GM23248 (cell line): Measurements from ENCODE around the gene TMEM163. TPM values are rescaled to one million over a fixed set of nuclear protein-coding genes. Genes with fewer than 3 reads are reported as not detected.

Experiments used
- DNase-seq: peaks from one replicate; pipeline ENCODE4 v3.0.0-alpha.2; 2015
- H2AFZ ChIP-seq: fragments of 200-600 bp; sonication (generic); 2 replicates; pipeline ENCODE4 v1.6.1; 2016; ENCODE audit warnings: antibody characterized with exemption
- H3F3A ChIP-seq: fragments of 200-600 bp; sonication (generic); 2 replicates; pipeline ENCODE4 v1.6.1; 2016; ENCODE audit warnings: mild to moderate bottlenecking, antibody characterized with exemption, mixed run types; ENCODE audit not compliant: insufficient read depth
- H3K27ac ChIP-seq: fragments of 200-600 bp; sonication (generic); 2 replicates; pipeline ENCODE4 v1.5.1; 2016; ENCODE audit warnings: mild to moderate bottlenecking
- H3K27me3 ChIP-seq: fragments of 200-600 bp; sonication (generic); replicated peaks from 2 replicates; pipeline ENCODE4 v1.6.1; 2016; ENCODE audit warnings: mild to moderate bottlenecking; ENCODE audit not compliant: insufficient read depth
- H3K36me3 ChIP-seq: fragments of 200-600 bp; sonication (generic); 2 replicates; pipeline ENCODE4 v1.6.1; 2016; ENCODE audit warnings: low read depth, mild to moderate bottlenecking
- H3K4me1 ChIP-seq: fragments of 200-600 bp; sonication (generic); 2 replicates; pipeline ENCODE4 v1.6.1; 2016; ENCODE audit warnings: mild to moderate bottlenecking; ENCODE audit not compliant: insufficient read depth
- H3K4me2 ChIP-seq: fragments of 200-600 bp; sonication (generic); one replicate; pipeline ENCODE4 v1.6.1; 2016; ENCODE audit warnings: mild to moderate bottlenecking; ENCODE audit not compliant: unreplicated experiment
- H3K4me3 ChIP-seq: fragments of 200-600 bp; sonication (generic); 2 replicates; pipeline ENCODE4 v1.5.1; 2016; ENCODE audit warnings: mild to moderate bottlenecking
- H3K79me2 ChIP-seq: fragments of 200-600 bp; sonication (generic); 2 replicates; pipeline ENCODE4 v1.6.1; 2016; ENCODE audit warnings: mild to moderate bottlenecking; ENCODE audit not compliant: insufficient read depth
- H3K9ac ChIP-seq: fragments of 200-600 bp; sonication (generic); 2 replicates; pipeline ENCODE4 v1.6.1; 2016; ENCODE audit warnings: mild to moderate bottlenecking
- H3K9me2 ChIP-seq: fragments of 200-600 bp; sonication (generic); 2 replicates; pipeline ENCODE4 v1.6.1; 2016; ENCODE audit warnings: mixed run types, mild to moderate bottlenecking, moderate library complexity; ENCODE audit not compliant: insufficient read depth
- H3K9me3 ChIP-seq: fragments of 200-600 bp; sonication (generic); one replicate; pipeline ENCODE4 v1.6.1; 2017; ENCODE audit warnings: low read depth
- H4K20me1 ChIP-seq: fragments of 200-600 bp; sonication (generic); 2 replicates; pipeline ENCODE4 v1.6.0; 2016; ENCODE audit not compliant: insufficient read depth
- EZH2 ChIP-seq: fragments of 200-600 bp; sonication (generic); IDR thresholded peaks from 2 replicates; pipeline ENCODE4 v1.6.1; 2018; ENCODE audit warnings: antibody characterized with exemption, mild to moderate bottlenecking; ENCODE audit not compliant: insufficient read depth, poor library complexity, severe bottlenecking
- EZH2phosphoT487 ChIP-seq: fragments of 200-600 bp; sonication (generic); IDR thresholded peaks from 2 replicates; pipeline ENCODE4 v1.6.1; 2018; ENCODE audit warnings: antibody characterized with exemption, moderate library complexity, mild to moderate bottlenecking, low read depth; ENCODE audit not compliant: insufficient read depth
- WGBS, 2 experiments: methylation state at CpG; one replicate each; pipeline ENCODE4 v1.1.6; 2015 to 2017; ENCODE audit warnings: low lambda C conversion rate in 2 of 2, low coverage in 1 of 2; ENCODE audit errors: missing lambda C conversion rate in 2 of 2; 5-methylcytosine and 5-hydroxymethylcytosine counted together
- in situ Hi-C: fragments of 300-500 bp; cut with MboI; formaldehyde crosslinking; loops from 2 replicates; pipeline ENCODE4 v1.15.0; 2020
- polyA plus RNA-seq: library from polyadenylated mRNA; unstranded; fragments of >200 nt; fragmentation: Nextera tagmentation; extraction: Ambion mirVana; gene quantifications from 2 replicates; pipeline ENCODE4 v1.2.1, GENCODE V29; 2016
- total RNA-seq: library from RNA; depleted of rRNA; stranded (reverse); fragments of >200 nt; shearing (Covaris generic); gene quantifications from 2 replicates; pipeline ENCODE4 v1.2.3, GENCODE V29; 2014

Gene TMEM163
- total and polyA plus RNA-seq, 2 experiments from 2014 or later = not detected

GRCh38 chr2:134432435-134432883 is 286.3 kb downstream of the TMEM163 start:
- H3K9me2 ChIP-seq = no peaks in the 10 kb centered on the region
- H3K27me3 ChIP-seq = no peaks in the 10 kb centered on the region
- no peaks in the 10 kb centered on the region for H3K79me2 ChIP-seq
- TF ChIP-seq EZH2phosphoT487 = no peak
- no peak for TF ChIP-seq EZH2
- H3F3A ChIP-seq = no peaks in the 10 kb centered on the region
- no peak overlapping the region for H2AFZ ChIP-seq
- DNase-seq = no peak
- no peaks in the 10 kb centered on the region for H3K9me3 ChIP-seq
- no peaks in the 10 kb centered on the region for H3K36me3 ChIP-seq
- 84 to 94% methylated on average over 3 of the region's 3 CpGs for WGBS, 2 experiments
- H3K4me1 ChIP-seq = peaks cover 9% of the 10 kb centered on the region
- no peak overlapping the region for H3K4me2 ChIP-seq
- H3K4me3 ChIP-seq = no peak overlapping the region
- H3K9ac ChIP-seq = no peak overlapping the region
- H3K27ac ChIP-seq = no peak overlapping the region
- in situ Hi-C loops = no loop called here
- H4K20me1 ChIP-seq = no peaks in the 10 kb centered on the region

- Histone ChIP-seq H3K27me3 (no peaks in the 10 kb centered on the region), H3K9ac (no peak overlapping the region), H3K36me3 (no peaks in the 10 kb centered on the region), H3K79me2 (no peaks in the 10 kb centered on the region), H3F3A (no peaks in the 10 kb centered on the region), H3K9me2 (no peaks in the 10 kb centered on the region), H3K4me1 (peaks cover 9% of the 10 kb centered on the region), H3K4me3 (no peak overlapping the region), H3K9me3 (no peaks in the 10 kb centered on the region), H3K27ac (no peak overlapping the region), H2AFZ (no peak overlapping the region), H3K4me2 (no peak overlapping the region), H4K20me1 (no peaks in the 10 kb centered on the region)
- DNase-seq = peak; percentile 58
- TF ChIP-seq EZH2phosphoT487 (no peak), EZH2 (no peak)
- in situ Hi-C loops = no loop called here
- WGBS, 2 experiments = 74 to 83% methylated on average over 2 of the region's 2 CpGs
Observed at GRCh38 chr2:134431838-134432434, 286.9 kb downstream of the TMEM163 start.

GRCh38 chr2:134429886-134430285 is 288.9 kb downstream of the TMEM163 start:
- TF ChIP-seq EZH2phosphoT487 (no peak), EZH2 (no peak)
- Histone ChIP-seq H3K79me2 (no peaks in the 10 kb centered on the region), H3K4me2 (no peak overlapping the region), H3K4me1 (peaks cover 9% of the 10 kb centered on the region), H3K36me3 (no peaks in the 10 kb centered on the region), H3K9me3 (no peaks in the 10 kb centered on the region), H3K4me3 (no peak overlapping the region), H3K27ac (no peak overlapping the region), H3F3A (no peaks in the 10 kb centered on the region), H3K9ac (no peak overlapping the region), H4K20me1 (no peaks in the 10 kb centered on the region), H2AFZ (no peak overlapping the region), H3K9me2 (no peaks in the 10 kb centered on the region), H3K27me3 (no peaks in the 10 kb centered on the region)
- in situ Hi-C loops = no loop called here
- 98% methylated on average over 4 of the region's 4 CpGs for WGBS, 2 experiments
- DNase-seq = no peak

- Histone ChIP-seq H3K4me2 (no peak overlapping the region), H3K27ac (no peak overlapping the region), H4K20me1 (no peaks in the 10 kb centered on the region), H3K9me3 (no peaks in the 10 kb centered on the region), H3K9ac (no peak overlapping the region), H3K4me1 (peaks cover under 1% of the 10 kb centered on the region; the same call in 1 of the 2 replicates), H3K9me2 (no peaks in the 10 kb centered on the region), H3K36me3 (no peaks in the 10 kb centered on the region), H3K27me3 (no peaks in the 10 kb centered on the region), H3K79me2 (no peaks in the 10 kb centered on the region), H3K4me3 (no peak overlapping the region), H2AFZ (no peak overlapping the region), H3F3A (no peaks in the 10 kb centered on the region)
- in situ Hi-C loops = no loop called here
- no peak for DNase-seq
- WGBS, 2 experiments = 95 to 96% methylated on average over 3 of the region's 3 CpGs
- TF ChIP-seq EZH2 (no peak), EZH2phosphoT487 (no peak)
Observed at GRCh38 chr2:134426721-134427120, 292.1 kb downstream of the TMEM163 start.
